PC-9 (cell line): ENCODE data around the gene PROSER2. TPM values are rescaled to one million over a fixed set of nuclear protein-coding genes. Genes with fewer than 3 reads are reported as not detected.

Source experiments
- BruUV-seq: library from RNA; stranded (reverse); fragments of 400-500 nt; replicated peaks from 2 replicates; lab custom pipeline; 2021; lab: Mats Ljungman, UMichigan
- CTCF ChIA-PET: fragments of 300-600 bp; sonication (Branson Sonifier 250); formaldehyde crosslinking; loops from one replicate; lab custom pipeline; 2022; ENCODE audit warnings: antibody characterized with exemption; lab: Charles Lee
- POLR2A ChIA-PET: fragments of 300-600 bp; sonication (Branson Sonifier 250); formaldehyde crosslinking; loops from one replicate; lab custom pipeline; 2022; ENCODE audit warnings: antibody characterized with exemption; ENCODE audit not compliant: unreplicated experiment; lab: Charles Lee
- DNase-seq, 2 experiments: peaks; one replicate each; pipeline versions ENCODE4 v3.0.0 to v3.0.0-alpha.2; 2015 to 2022; ENCODE audit warnings: mixed read lengths in 1 of 2
- H2AFZ ChIP-seq: fragments of 200-600 bp; sonication (generic); 2 replicates; pipeline ENCODE4 v1.8.1; 2017; ENCODE audit warnings: antibody characterized with exemption
- H3F3A ChIP-seq: fragments of 200-600 bp; sonication (generic); 2 replicates; pipeline ENCODE4 v1.8.1; 2017; ENCODE audit warnings: antibody characterized with exemption, mild to moderate bottlenecking, low read depth; ENCODE audit not compliant: insufficient read depth
- H3K27ac ChIP-seq: fragments of 200-600 bp; sonication (generic); 2 replicates; pipeline ENCODE4 v1.6.1; 2016; ENCODE audit warnings: mixed run types
- H3K27me3 ChIP-seq: fragments of 200-600 bp; sonication (generic); 2 replicates; pipeline ENCODE4 v1.6.1; 2016; ENCODE audit warnings: low read depth, mixed run types; ENCODE audit not compliant: insufficient read depth
- H3K36me3 ChIP-seq: fragments of 200-600 bp; sonication (generic); 2 replicates; pipeline ENCODE4 v1.6.1; 2016; ENCODE audit warnings: low read depth, mixed run types
- H3K4me1 ChIP-seq: fragments of 200-600 bp; sonication (generic); replicated peaks from 2 replicates; pipeline ENCODE4 v1.6.1; 2016; ENCODE audit warnings: mixed run types; ENCODE audit not compliant: insufficient read depth
- H3K4me2 ChIP-seq: fragments of 200-600 bp; sonication (generic); 2 replicates; pipeline ENCODE4 v1.6.1; 2017; ENCODE audit warnings: mixed run types
- H3K4me3 ChIP-seq: fragments of 200-600 bp; sonication (generic); 2 replicates; pipeline ENCODE4 v1.6.1; 2016; ENCODE audit warnings: mixed run types
- H3K79me2 ChIP-seq: fragments of 200-600 bp; sonication (generic); 2 replicates; pipeline ENCODE4 v1.6.1; 2017; ENCODE audit warnings: low read depth, mixed run types
- H3K9me2 ChIP-seq: fragments of 200-600 bp; sonication (generic); 2 replicates; pipeline ENCODE4 v1.8.1; 2017; ENCODE audit warnings: mild to moderate bottlenecking; ENCODE audit not compliant: insufficient read depth
- H3K9me3 ChIP-seq: fragments of 200-600 bp; sonication (generic); 2 replicates; pipeline ENCODE4 v1.8.1; 2016; ENCODE audit warnings: low read depth; ENCODE audit not compliant: insufficient read depth
- H4K20me1 ChIP-seq: fragments of 200-600 bp; sonication (generic); 2 replicates; pipeline ENCODE4 v1.8.1; 2017; ENCODE audit not compliant: insufficient read depth
- CTCF ChIP-seq: fragments of 200-600 bp; sonication (generic); conservative IDR thresholded peaks from 2 replicates; pipeline ENCODE4 v1.6.1; 2017; ENCODE audit warnings: mixed run types, antibody characterized with exemption, mild to moderate bottlenecking, moderate library complexity
- EZH2 ChIP-seq: fragments of 200-600 bp; sonication (generic); IDR thresholded peaks from 2 replicates; pipeline ENCODE4 v1.8.0; 2017; ENCODE audit warnings: antibody characterized with exemption, low read depth
- intact Hi-C: fragments of 100-400 bp; cut with micrococcal nuclease; formaldehyde crosslinking; loops from one replicate; pipeline ENCODE4 v1.10.0; 2022; ENCODE audit not compliant: unreplicated experiment
- total RNA-seq: library from RNA; stranded (reverse); gene quantifications from 2 replicates; pipeline ENCODE4 v1.2.3, GENCODE V29; 2021

PROSER2 gene
- total RNA-seq, 1 experiment from 2014 or later: 66.6 TPM

DNA sequence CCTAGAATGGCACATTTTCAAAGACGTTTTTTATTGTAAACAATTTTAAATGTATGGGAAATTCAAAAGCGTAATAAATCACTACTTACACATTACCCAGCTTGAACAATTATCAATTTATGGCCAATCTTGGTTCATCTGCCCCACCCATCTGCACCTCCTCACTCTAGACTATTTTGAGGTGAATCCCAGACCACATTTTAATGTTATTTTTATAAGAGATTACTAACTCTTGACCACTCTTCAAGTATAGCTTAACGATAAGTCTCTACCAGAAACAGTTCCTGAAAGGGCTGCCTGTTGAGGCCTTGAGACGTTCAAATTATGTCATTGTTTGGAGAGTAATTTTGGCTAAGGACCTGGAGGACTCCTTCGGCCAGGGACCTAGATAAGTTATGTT, 47.7 kb upstream of the PROSER2 start:
- no peaks in the 10 kb centered on the region for H3K9me2 ChIP-seq
- H4K20me1 ChIP-seq: no peaks in the 10 kb centered on the region
- H3K4me2 ChIP-seq: no peak overlapping the region
- POLR2A ChIA-PET: no interaction called here
- CTCF ChIA-PET: no interaction called here
- no TSS peak for BruUV-seq
- H3K79me2 ChIP-seq: no peaks in the 10 kb centered on the region
- TF ChIP-seq EZH2: no peak
- TF ChIP-seq CTCF: no peak
- H3K9me3 ChIP-seq: no peaks in the 10 kb centered on the region
- H3K27ac ChIP-seq: no peak overlapping the region
- intact Hi-C loops: no loop called here
- no peak overlapping the region for H2AFZ ChIP-seq
- DNase-seq: no peak
- no peaks in the 10 kb centered on the region for H3K27me3 ChIP-seq
- no peaks in the 10 kb centered on the region for H3K36me3 ChIP-seq
- H3K4me1 ChIP-seq: peaks cover 10% of the 10 kb centered on the region; the same call in 1 of the 2 replicates
- no peaks in the 10 kb centered on the region for H3F3A ChIP-seq
- H3K4me3 ChIP-seq: no peak overlapping the region

DNA sequence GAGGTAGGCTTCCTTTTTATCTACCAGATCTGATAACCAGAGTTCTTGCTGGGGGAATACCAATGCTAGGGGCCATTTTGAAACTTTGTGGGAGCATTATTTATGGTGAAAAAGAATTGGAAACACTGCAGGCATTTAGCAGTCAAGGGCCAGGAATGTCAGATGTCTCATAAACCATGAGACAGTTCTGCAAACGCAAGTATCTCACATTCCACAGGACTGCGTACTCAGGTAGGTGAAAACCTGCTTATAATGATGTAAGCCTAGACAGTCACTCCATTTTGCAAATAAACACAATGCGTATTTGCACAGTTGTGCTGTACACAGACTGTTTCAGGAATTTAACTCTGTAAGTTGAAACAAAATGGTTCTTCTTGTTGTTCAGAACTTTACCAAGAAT, 47.1 kb upstream of the PROSER2 start:
- intact Hi-C loops: no loop called here
- H3K9me2 ChIP-seq: no peaks in the 10 kb centered on the region

GRCh38 chr10:11781114-11781513, 42.0 kb upstream of the PROSER2 start:
- Histone ChIP-seq H3K4me1 (0 out of 2 replicates have a peak, but pooled peaks cover 4% of the 10 kb centered on the region), H3K4me3 (no peak overlapping the region), H3K9me3 (no peaks in the 10 kb centered on the region), H3K27ac (no peak overlapping the region), H3K36me3 (no peaks in the 10 kb centered on the region), H4K20me1 (no peaks in the 10 kb centered on the region), H3K9me2 (no peaks in the 10 kb centered on the region), H3K27me3 (no peaks in the 10 kb centered on the region), H3K79me2 (no peaks in the 10 kb centered on the region), H2AFZ (no peak overlapping the region), H3K4me2 (no peak overlapping the region), H3F3A (no peaks in the 10 kb centered on the region)
- no peak for DNase-seq
- BruUV-seq: no TSS peak
- CTCF ChIA-PET: no interaction called here
- intact Hi-C loops: loop anchor here (10.0 kb wide), 1 partner anchor 414 kb away; the partner anchor contains the start of genes CDC123 and NUDT5
- TF ChIP-seq CTCF (no peak), EZH2 (no peak)
- POLR2A ChIA-PET: no interaction called here

More for the DNA sequence above, 47.1 kb upstream of the PROSER2 start:
- TF ChIP-seq EZH2 (no peak), CTCF (no peak)
- no peaks in the 10 kb centered on the region for H3K27me3 ChIP-seq
- no peaks in the 10 kb centered on the region for H3K79me2 ChIP-seq
- H3K9me3 ChIP-seq: no peaks in the 10 kb centered on the region
- no peak overlapping the region for H3K27ac ChIP-seq
- 0 out of 2 replicates have a peak overlapping the region, but pooled peaks have one; percentile 16 for H3K4me2 ChIP-seq
- 0 out of 2 replicates have a peak overlapping the region, but pooled peaks have one; percentile 39 for H2AFZ ChIP-seq
- ChIA-PET CTCF (no interaction called here), POLR2A (no interaction called here)
- DNase-seq: peak; percentile 11 to 78
- no TSS peak for BruUV-seq
- no peaks in the 10 kb centered on the region for H4K20me1 ChIP-seq
- H3K4me3 ChIP-seq: no peak overlapping the region
- H3F3A ChIP-seq: no peaks in the 10 kb centered on the region
- peaks cover 10% of the 10 kb centered on the region; the same call in 1 of the 2 replicates for H3K4me1 ChIP-seq
- H3K36me3 ChIP-seq: no peaks in the 10 kb centered on the region
